HS-5 (cell line): ENCODE data around the gene C1QTNF12.
"Not testable (repeated sequence)": the region's sequence is repeated elsewhere in the genome, so short reads cannot be mapped to it uniquely, and the experiment has no call there.

Experiments
- DNase-seq: peaks from one replicate; pipeline ENCODE4 v3.0.0-alpha.2; 2012; ENCODE audit warnings: low read depth

Gene C1QTNF12

DNA sequence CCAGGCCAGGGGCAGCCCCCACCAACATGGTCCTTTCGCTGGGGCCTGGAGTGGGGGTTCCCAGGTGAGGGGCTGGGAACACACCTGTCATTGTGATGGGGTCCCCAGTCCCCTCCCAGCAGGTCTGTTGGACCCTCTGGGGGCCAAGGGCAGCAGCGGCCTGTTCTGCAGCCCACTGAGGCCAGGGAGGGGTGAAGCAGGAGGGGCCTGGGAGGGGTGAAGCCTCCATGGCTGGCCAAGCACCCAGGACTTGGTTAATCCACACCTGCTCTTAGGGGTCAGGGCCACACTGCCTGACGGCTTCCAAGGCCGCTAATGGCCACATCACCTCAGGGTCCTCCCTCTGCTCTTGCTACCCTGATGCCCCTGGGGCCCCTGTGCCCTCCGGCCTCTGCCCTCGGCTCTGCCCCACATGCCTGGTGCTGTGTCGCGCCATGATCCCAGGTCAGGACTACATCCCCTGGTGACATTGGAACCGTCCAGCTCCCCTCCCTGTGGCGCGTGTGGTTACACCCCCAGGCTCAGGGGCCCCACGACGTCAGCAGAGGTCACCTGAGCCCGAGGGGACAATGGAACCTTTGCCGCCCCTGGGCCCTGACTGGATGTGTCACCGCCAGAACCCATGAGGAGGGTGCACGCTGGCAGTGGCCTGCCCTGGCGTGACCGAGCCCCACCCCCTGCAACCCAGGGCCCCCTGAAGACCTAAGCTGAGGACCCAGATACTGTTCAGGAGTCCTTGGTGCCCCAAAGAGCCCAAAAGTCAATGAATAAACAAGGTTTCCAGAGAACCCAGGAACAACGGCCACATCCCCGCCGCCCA, 47.2 kb downstream of the C1QTNF12 start:
- no peak for DNase-seq

GRCh38 chr1:1198423-1199140, 47.9 kb downstream of the C1QTNF12 start:
- DNase-seq = no peak

- DNase-seq = no peak
These were observed 48.7 kb downstream of the C1QTNF12 start for GRCh38 chr1:1197551-1198422.

DNA sequence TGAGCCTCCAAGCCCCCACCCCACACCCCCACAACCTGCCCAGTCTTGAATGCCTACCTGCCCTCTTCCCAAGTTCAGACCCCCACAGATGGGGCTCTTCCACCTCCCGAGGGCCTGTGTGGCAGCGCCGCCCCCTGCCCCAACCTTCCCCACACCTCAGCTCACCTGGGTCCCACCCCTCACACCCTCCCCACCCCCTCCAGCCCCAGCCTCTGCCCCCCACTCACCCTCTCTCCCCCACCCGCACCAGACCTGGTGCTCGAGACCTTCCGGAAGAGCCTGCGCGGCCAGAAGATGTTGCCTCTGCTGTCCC, 49.4 kb downstream of the C1QTNF12 start:
- DNase-seq = no peak

GRCh38 chr1:1196431-1197187, 49.9 kb downstream of the C1QTNF12 start:
- no peak for DNase-seq

DNA sequence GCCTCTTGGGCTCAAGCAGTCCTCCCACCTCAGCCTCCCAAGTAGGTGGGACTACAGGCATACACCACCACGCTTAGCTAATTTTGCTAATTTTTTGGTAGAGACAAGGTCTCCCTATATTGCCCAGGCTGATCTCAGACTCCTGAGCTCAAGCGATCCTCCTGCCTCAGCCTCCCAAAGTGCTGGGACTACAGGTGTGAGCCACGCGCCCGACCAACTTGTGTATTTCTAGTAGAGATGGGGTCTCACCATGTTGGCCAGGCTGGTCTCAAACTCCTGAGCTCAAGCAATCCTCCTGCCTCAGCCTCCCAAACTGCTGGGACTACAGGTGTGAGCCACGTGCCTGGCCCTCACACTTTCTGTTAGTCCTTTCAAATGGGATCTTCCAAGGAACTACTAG, 50.8 kb downstream of the C1QTNF12 start:
- DNase-seq = not testable (repeated sequence)

GRCh38 chr1:1194723-1195122, 51.8 kb downstream of the C1QTNF12 start:
- DNase-seq = no peak
